ENCODE measurements around the gene CDYL. TPM values are rescaled to one million over a fixed set of nuclear protein-coding genes. Genes with fewer than 3 reads are reported as not detected.

The CDYL gene
- total RNA-seq, 1 experiment from 2014 or later: 41.6 TPM

GRCh38 chr6:4740032-4740431 is 36.2 kb upstream of the CDYL start:
- TF ChIP-seq CTCF (IDR thresholded peaks at IDR 0.05; ENCODE audit: insufficient read depth in 1 of 2, low read depth in 1 of 2, low read length in 1 of 2, severe bottlenecking in 1 of 2, unreplicated experiment in 1 of 2): no peak
- POLR2A ChIA-PET: no interaction called here
- H3K9me3 Mint-ChIP-seq (ENCODE audit: unreplicated experiment): peaks cover 9% of the 10 kb centered on the region
- no TSS peak for BruUV-seq (replicated peaks)
- H3K4me3 ChIP-seq (ENCODE audit: low read depth, low read length): no peak overlapping the region
- H3K9me3 ChIP-seq: no peaks in the 10 kb centered on the region
- no peaks in the 10 kb centered on the region for H3K27me3 ChIP-seq (replicated peaks; ENCODE audit: control insufficient read depth, insufficient read depth, low read length)
- peaks cover 12% of the 10 kb centered on the region for H3K4me1 ChIP-seq
- no peak overlapping the region for H3K27ac Mint-ChIP-seq (ENCODE audit: unreplicated experiment)
- intact Hi-C loops (cut with micrococcal nuclease; ENCODE audit: unreplicated experiment): no loop called here
- DNase-seq: no peak
- H3K4me3 Mint-ChIP-seq (ENCODE audit: unreplicated experiment): no peak overlapping the region
- H3K4me1 Mint-ChIP-seq (ENCODE audit: low read depth, unreplicated experiment): peaks cover 7% of the 10 kb centered on the region
- H3K36me3 Mint-ChIP-seq (ENCODE audit: insufficient read depth, unreplicated experiment): no peaks in the 10 kb centered on the region
- CTCF ChIA-PET: interaction anchor here (0.6 kb wide), 1 partner anchor 263 kb away, joined by 3 read pairs; no protein-coding TSS in a partner anchor
- H3K36me3 ChIP-seq (ENCODE audit: control insufficient read depth, insufficient read depth, low read length): no peaks in the 10 kb centered on the region
- H3K27me3 Mint-ChIP-seq (ENCODE audit: insufficient read depth, unreplicated experiment): no peaks in the 10 kb centered on the region

GRCh38 chr6:4743062-4743461 is 33.1 kb upstream of the CDYL start:
- no TSS peak for BruUV-seq (replicated peaks)
- no peaks in the 10 kb centered on the region for H3K27me3 Mint-ChIP-seq (ENCODE audit: insufficient read depth, unreplicated experiment)
- no peak overlapping the region for H3K27ac Mint-ChIP-seq (ENCODE audit: unreplicated experiment)
- peaks cover 7% of the 10 kb centered on the region for H3K4me1 Mint-ChIP-seq (ENCODE audit: low read depth, unreplicated experiment)
- intact Hi-C loops (cut with micrococcal nuclease; ENCODE audit: unreplicated experiment): no loop called here
- Histone ChIP-seq H3K9me3 (no peaks in the 10 kb centered on the region), H3K36me3 (ENCODE audit: control insufficient read depth, insufficient read depth, low read length) (no peaks in the 10 kb centered on the region), H3K4me1 (peaks cover 15% of the 10 kb centered on the region), H3K4me3 (ENCODE audit: low read depth, low read length) (no peak overlapping the region), H3K27me3 (replicated peaks; ENCODE audit: control insufficient read depth, insufficient read depth, low read length) (no peaks in the 10 kb centered on the region)
- no peaks in the 10 kb centered on the region for H3K36me3 Mint-ChIP-seq (ENCODE audit: insufficient read depth, unreplicated experiment)
- peaks cover 9% of the 10 kb centered on the region for H3K9me3 Mint-ChIP-seq (ENCODE audit: unreplicated experiment)
- POLR2A ChIA-PET: no interaction called here
- DNase-seq: no peak
- CTCF ChIA-PET: no interaction called here
- H3K4me3 Mint-ChIP-seq (ENCODE audit: unreplicated experiment): no peak overlapping the region
- no peak for TF ChIP-seq CTCF (IDR thresholded peaks at IDR 0.05; ENCODE audit: insufficient read depth in 1 of 2, low read depth in 1 of 2, low read length in 1 of 2, severe bottlenecking in 1 of 2, unreplicated experiment in 1 of 2)

GRCh38 chr6:4743926-4744325 is 32.3 kb upstream of the CDYL start:
- Histone ChIP-seq H3K4me3 (ENCODE audit: low read depth, low read length) (no peak overlapping the region), H3K27me3 (replicated peaks; ENCODE audit: control insufficient read depth, insufficient read depth, low read length) (no peaks in the 10 kb centered on the region), H3K36me3 (ENCODE audit: control insufficient read depth, insufficient read depth, low read length) (no peaks in the 10 kb centered on the region), H3K9me3 (no peaks in the 10 kb centered on the region), H3K4me1 (peaks cover 15% of the 10 kb centered on the region)
- H3K27ac Mint-ChIP-seq (ENCODE audit: unreplicated experiment): peak overlapping the region; percentile 68
- CTCF ChIA-PET: no interaction called here
- no peak overlapping the region for H3K4me3 Mint-ChIP-seq (ENCODE audit: unreplicated experiment)
- no peak for TF ChIP-seq CTCF (IDR thresholded peaks at IDR 0.05; ENCODE audit: insufficient read depth in 1 of 2, low read depth in 1 of 2, low read length in 1 of 2, severe bottlenecking in 1 of 2, unreplicated experiment in 1 of 2)
- intact Hi-C loops (cut with micrococcal nuclease; ENCODE audit: unreplicated experiment): no loop called here
- BruUV-seq (replicated peaks): no TSS peak
- peaks cover 7% of the 10 kb centered on the region for H3K4me1 Mint-ChIP-seq (ENCODE audit: low read depth, unreplicated experiment)
- no peaks in the 10 kb centered on the region for H3K27me3 Mint-ChIP-seq (ENCODE audit: insufficient read depth, unreplicated experiment)
- peak in 1 of 2 experiments; percentile 39 for DNase-seq
- no peaks in the 10 kb centered on the region for H3K36me3 Mint-ChIP-seq (ENCODE audit: insufficient read depth, unreplicated experiment)
- POLR2A ChIA-PET: no interaction called here
- peaks cover 9% of the 10 kb centered on the region for H3K9me3 Mint-ChIP-seq (ENCODE audit: unreplicated experiment)
